ENCODE results near the gene OSMR. TPM values are rescaled to one million over a fixed set of nuclear protein-coding genes. Genes with fewer than 3 reads are reported as not detected.

OSMR gene
- total RNA-seq, 1 donor from 2014 or later, result 17.4 TPM

DNA sequence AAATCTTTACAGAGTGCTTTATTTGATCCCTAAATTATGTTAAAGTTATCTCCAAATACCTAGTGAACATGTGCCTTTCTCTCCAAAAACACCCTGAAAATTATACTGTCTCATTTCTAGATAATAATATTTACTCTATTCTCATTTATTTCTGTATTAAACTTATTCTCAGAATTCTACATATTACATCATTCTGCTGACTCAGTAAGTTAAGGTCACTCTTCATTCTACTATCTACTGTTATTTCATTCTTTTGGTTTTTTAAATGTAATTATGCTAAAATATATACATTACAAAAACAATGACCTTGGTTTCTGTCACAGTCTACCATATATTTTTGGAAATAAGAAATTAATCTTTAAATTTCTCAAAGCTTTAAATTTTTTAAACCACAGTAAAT, 132.2 kb downstream of the OSMR start:
- Mint-ChIP-seq H3K27me3 (ENCODE audit: unreplicated experiment) (peaks cover 2% of the 10 kb centered on the region), H3K36me3 (ENCODE audit: low read depth, unreplicated experiment) (no peaks in the 10 kb centered on the region), H3K4me3 (ENCODE audit: unreplicated experiment) (no peak overlapping the region), H3K27ac (ENCODE audit: unreplicated experiment) (no peak overlapping the region), H3K9me3 (ENCODE audit: unreplicated experiment) (no peaks in the 10 kb centered on the region), H3K4me1 (ENCODE audit: unreplicated experiment) (no peaks in the 10 kb centered on the region)
- no peak for DNase-seq (ENCODE audit: low spot score)
- no peak for TF ChIP-seq CTCF (IDR thresholded peaks at IDR 0.05; ENCODE audit: unreplicated experiment)

- no peak for TF ChIP-seq CTCF (IDR thresholded peaks at IDR 0.05; ENCODE audit: unreplicated experiment)
- H3K27me3 Mint-ChIP-seq (ENCODE audit: unreplicated experiment), result peaks cover 2% of the 10 kb centered on the region
- no peak overlapping the region for H3K27ac Mint-ChIP-seq (ENCODE audit: unreplicated experiment)
- no peaks in the 10 kb centered on the region for H3K36me3 Mint-ChIP-seq (ENCODE audit: low read depth, unreplicated experiment)
- H3K9me3 Mint-ChIP-seq (ENCODE audit: unreplicated experiment), result no peaks in the 10 kb centered on the region
- no peaks in the 10 kb centered on the region for H3K4me1 Mint-ChIP-seq (ENCODE audit: unreplicated experiment)
- H3K4me3 Mint-ChIP-seq (ENCODE audit: unreplicated experiment), result no peak overlapping the region
- DNase-seq (ENCODE audit: low spot score), result no peak
These were observed 133.7 kb downstream of the OSMR start for GRCh38 chr5:38979535-38979934.

Other genes starting within 250 kb of the OSMR start
- 35.3 TPM for gene RICTOR, start 228.4 kb downstream of the OSMR start, total RNA-seq (ENCODE audit: unreplicated experiment)

Data from endothelial cell (in vitro differentiated cells).